ENCODE data around the gene THSD7A.

GRCh38 chr7:11655163-11655562 lies 176.8 kb downstream of the THSD7A start:
- TF ChIP-seq, protein P1, sequence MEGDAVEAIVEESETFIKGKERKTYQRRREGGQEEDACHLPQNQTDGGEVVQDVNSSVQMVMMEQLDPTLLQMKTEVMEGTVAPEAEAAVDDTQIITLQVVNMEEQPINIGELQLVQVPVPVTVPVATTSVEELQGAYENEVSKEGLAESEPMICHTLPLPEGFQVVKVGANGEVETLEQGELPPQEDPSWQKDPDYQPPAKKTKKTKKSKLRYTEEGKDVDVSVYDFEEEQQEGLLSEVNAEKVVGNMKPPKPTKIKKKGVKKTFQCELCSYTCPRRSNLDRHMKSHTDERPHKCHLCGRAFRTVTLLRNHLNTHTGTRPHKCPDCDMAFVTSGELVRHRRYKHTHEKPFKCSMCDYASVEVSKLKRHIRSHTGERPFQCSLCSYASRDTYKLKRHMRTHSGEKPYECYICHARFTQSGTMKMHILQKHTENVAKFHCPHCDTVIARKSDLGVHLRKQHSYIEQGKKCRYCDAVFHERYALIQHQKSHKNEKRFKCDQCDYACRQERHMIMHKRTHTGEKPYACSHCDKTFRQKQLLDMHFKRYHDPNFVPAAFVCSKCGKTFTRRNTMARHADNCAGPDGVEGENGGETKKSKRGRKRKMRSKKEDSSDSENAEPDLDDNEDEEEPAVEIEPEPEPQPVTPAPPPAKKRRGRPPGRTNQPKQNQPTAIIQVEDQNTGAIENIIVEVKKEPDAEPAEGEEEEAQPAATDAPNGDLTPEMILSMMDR (IDR thresholded peaks at IDR 0.05; ENCODE audit: low read depth, low read length), result no peak
- TF ChIP-seq EZH2phosphoT487 (IDR thresholded peaks at IDR 0.05; ENCODE audit: low read depth), result no peak
